Suppressor macrophage (primary cell): Measurements from ENCODE around the gene SERINC5.

Source experiments
- DNase-seq, 4 experiments: peaks; one replicate each; pipeline ENCODE4 v3.0.0-alpha.2; 2020 to 2022

SERINC5 gene

DNA sequence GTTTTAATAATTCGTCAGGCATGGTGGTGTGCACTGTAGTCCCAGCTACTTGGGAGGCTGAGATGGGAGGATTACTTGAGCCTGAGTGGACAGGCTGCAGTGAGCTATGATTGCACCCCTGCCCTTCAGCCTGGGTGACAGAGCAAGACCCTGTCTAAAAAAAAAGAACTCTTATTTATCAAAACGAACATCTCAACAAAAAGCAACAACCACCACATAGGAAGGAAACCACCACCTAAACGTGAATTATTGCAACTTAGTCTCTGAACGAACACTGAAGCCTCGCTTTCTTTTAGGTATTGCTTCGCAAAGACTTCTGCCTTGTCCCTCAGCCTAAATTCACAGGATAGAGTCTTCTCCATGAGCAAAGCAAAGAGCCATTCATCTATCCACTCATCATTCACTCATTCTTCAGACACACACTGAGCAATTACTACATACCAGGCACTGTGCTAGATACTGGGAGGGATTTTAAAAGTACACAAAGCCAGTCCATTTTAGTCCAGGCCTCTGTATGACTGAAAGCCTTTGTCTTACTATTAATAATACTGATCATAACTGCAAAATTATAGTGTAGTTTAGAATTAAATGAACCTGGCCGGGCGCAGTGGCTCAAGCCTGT, 163.3 kb downstream of the SERINC5 start:
- DNase-seq: no peak

DNA sequence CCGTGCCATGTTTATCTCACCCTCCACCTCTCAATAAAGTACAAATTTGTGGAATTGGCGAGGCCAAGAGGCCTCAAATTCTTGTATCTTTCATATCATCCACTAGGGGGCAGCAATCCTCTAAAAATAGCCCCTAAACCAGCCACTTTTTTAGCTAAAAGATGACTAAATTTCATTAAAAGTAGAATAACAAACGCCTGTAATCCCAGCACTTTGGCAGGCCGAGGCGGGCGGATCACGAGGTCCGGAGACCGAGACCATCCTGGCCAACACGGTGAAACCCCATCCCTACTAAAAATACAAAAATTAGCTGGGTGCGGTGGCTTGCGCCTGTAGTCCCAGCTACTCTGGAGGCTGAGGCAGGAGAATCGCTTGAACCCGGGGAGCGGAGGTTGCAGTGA, 164.1 kb downstream of the SERINC5 start:
- DNase-seq: peak; percentile 63 to 88 (median 76)

DNA sequence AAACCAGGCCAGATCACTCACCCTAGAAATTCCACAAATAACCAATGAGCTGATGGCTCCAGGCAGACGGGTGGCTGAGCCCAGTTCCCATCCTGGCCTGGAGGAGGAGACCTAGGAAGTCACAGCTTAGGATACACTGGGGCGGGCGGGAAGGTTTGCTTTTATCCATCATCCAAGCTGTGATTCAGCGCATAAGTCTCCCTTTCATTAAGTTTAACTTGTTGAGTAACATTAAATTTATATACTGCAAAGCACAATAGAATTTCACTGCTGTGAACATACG, 165.0 kb downstream of the SERINC5 start:
- no peak for DNase-seq

DNA sequence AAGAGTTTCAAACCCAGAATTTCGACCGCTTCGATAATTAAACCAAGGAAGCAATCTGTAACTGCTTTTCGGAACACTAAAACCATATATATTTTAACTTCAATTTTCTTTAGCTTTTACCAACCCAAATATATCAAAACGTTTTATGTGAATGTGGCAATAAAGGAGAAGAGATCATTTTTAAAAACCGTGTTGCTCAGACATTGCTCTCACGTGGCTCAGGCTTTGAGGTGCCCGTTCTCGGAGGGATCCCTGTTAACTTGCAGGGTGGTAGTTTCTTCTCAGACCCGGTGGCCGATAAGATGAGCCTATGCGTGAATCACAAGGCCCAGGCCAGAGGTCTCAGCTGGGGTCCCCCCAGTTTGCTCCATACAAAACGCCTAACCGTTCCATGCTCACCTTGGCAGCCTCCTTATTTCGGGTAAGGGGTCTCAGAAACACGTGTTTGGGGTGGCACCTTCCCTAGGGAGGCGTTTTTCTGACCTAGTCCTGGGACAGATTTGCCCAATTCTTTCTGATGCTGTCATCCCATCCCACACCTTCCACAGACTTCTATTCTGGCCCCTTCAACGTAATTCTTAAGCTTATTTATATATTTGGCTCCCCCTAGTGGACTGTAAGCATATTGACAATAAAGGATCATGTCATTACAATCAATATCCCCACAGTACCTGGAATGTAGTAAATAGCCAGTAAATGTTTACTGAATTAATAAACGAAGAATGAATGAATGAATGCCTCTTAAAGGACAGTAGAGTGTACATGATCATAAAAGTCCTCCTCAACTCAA, 172.6 kb downstream of the SERINC5 start:
- DNase-seq: peak; percentile 47 to 90 (median 70)

DNA sequence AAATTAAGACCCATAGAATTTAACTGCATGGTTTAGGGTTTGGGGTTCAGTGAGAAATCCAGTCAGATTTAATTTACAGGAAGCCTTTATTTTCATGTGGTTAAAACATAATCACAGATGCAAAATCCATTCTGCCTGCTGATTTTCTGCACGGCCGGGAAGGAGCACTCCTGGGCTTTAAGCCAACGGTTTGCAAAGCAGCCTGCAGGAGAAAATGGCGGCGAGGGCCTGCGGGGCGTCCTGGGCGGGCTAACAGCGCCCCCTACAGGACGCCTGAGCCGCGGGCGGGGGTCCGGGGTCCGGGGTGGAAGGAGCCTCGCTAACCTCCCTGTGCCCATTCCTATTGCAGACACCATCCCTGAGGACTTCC, 173.1 kb downstream of the SERINC5 start:
- peak; percentile 66 to 78 (median 70) for DNase-seq

DNA sequence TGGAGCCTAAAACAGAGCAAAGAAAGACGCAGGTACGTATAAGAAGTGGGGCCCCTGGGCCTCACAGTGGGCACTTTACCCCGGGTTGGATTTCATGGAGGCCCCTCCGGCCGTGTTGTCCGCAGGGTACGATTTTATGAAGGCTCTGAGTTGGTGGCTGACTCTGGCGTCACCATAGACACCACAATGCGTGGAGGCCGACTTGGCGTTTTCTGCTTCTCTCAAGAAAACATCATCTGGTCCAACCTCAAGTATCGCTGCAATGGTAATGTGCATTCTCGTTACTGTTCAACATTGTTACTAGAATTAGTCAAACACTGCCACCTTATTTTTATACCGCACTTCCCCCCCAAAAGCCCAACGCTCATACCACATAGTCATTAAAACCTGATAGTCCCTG, 173.6 kb downstream of the SERINC5 start:
- DNase-seq: no peak

DNA sequence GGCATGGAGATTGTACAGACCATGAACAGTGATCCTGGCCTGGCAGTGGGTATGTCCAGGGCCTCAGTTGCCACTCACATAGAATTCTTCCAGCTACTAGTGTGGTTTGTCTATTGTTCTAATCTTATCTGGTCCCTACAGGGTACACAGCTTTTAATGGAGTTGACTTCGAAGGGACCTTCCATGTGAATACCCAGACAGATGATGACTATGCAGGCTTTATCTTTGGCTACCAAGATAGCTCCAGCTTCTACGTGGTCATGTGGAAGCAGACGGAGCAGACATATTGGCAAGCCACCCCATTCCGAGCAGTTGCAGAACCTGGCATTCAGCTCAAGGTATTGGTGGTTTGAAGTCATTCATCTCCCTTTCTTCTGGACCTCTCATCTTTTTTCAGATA, 176.9 kb downstream of the SERINC5 start:
- no peak for DNase-seq

DNA sequence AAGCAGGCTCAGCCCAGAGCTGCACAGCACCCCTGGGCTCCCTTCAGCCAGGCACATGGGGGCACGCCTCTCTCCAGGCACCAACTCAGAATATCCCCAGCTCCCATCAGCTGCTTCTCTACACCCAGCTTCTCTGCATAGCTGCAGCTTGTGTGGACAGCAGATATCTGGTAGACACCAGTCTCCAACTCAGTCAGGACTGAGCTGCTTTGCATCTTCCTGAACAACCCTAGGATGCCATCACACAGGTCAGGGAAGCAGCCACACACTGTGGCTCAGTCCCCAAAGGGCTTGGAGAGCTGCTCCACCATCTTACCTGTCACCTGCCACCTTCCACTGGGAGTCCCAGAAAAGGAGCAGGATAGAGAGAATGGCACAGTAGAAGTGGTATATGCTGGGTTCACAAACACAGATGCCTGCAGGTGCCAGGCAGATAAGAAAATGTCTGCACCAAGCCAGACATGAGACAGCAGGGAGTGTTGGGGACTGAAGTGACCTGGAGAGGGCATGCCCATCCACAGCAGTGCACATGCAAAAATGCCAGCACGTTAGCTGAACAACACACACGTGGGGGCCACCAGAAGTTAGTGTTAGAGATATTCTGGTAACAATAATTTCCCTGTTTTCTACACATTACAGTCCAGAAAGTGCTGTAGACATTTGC, 178.7 kb downstream of the SERINC5 start:
- DNase-seq: no peak

DNA sequence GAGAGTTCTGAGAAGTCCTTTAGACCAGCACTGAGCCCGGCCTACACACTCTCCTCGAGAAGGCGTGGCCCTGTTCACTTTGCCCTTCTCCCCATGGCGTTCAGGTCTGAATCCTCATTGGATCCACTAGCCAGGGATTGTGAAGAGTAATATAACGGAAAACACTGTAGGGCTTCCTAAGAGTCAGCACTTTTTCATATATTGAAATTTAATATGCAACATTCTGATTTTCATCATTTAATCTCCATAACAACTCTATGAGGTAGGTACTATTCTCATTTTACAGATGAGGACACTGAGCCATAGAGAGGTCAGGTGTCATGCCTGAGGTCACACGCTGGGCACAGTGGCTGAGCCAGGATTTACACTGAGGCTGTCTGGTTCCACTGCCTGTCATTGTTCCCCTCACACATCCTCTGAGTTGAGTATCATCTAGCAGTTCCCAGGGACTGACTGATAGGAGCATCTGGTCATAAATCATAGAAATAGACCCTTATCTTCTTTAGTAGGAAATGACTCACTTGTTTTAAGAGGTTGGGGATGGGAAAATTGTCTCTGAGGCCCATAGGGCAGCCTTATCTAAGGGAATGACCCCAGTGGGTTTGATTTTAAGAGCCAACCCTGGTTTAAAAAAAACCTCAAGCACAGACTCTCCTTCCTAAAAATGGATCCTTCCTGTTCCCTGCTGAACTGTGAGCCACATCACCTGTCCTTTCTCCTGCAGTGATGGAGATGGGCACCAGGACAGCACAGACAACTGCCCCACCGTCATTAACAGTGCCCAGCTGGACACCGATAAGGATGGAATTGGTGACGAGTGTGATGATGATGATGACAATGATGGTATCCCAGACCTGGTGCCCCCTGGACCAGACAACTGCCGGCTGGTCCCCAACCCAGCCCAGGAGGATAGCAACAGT, 179.5 kb downstream of the SERINC5 start:
- DNase-seq: no peak

DNA sequence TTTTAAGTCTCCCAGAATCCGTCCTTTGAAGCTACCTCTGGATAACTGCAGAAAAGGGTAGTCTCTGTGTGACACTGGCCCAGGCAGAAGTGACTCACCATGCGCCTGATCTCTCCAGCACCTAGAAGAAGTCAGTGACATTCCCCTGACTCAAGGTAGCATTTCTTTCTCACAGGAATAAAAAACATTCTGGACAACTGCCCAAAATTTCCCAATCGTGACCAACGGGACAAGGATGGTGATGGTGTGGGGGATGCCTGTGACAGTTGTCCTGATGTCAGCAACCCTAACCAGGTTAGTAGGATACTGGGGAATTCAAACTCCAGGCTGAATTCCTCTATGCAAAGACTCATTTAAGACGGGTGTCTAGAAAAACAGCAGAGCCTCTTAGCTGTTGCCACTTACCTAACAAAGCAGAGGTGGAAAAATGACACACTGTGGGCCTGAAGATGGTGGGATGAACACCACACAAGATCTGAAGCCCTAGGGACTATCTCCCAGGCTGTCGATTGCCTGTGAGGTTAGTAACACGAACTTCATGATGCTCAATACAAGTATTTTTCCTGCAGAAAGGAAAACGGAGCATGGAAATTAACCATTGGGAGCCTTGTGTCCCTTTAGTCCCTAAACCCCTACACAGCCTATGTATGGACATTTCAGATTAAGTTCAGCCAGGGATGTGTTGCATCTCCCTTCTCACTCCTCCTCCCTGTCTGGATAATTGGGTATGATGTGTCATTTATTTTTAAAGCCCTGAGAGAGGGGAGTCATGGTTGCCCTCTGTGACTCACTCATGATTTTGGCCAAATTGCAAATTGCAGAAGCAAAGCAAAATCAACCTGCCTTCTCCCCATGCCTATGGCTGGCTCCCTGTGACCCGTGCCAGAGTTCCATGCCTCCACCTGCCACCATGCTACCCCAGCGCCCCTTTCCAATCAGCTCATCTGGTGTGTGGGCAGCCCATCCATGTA, 183.5 kb downstream of the SERINC5 start:
- no peak for DNase-seq

DNA sequence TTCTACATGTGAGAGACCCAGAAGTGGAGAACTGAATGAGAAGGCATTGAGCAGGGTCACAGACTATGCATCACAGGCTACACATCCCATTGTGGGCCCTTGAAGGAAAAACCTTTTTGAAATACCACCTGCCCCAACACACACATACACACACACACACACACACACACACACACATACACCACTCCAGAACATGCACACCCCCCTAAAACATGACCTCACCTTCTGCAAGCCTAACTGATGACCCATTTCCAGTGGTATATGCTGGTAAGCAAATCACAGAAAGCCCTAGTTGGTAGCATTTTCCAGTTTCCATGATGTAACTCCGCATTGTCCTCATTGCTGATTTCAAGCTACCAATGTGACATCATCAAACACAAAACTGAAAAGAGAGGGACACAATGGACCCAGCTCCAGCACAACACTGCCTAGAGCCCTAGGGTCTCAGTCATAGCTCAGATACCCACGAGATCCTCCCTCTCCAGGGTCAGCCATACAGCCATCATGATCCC, 184.3 kb downstream of the SERINC5 start:
- no peak for DNase-seq

DNA sequence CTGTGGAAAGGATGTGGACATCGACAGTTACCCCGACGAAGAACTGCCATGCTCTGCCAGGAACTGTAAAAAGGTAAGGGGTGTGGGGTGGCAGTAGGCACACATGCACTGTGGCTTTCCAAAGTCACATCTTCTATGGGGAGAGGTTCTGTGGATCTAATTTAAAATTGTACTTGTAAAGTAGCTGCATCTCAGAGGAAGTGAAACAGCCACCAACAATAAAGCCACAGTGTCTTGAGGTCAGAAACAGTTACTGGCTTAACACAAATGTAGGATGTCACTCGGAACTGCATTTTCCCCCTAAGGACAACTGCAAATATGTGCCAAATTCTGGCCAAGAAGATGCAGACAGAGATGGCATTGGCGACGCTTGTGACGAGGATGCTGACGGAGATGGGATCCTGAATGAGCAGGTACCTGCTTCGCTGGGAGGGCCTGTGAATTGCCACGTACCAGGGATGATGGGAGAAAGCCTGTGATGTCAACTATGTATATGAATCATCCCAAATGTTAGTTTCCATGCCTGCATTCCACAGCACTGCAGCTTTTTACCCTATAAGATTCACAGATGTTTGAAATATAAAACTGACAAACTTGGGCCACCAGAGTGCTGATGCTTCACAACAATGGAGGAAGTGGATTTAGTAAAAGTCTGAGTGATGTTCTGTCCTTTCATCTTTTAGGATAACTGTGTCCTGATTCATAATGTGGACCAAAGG, 185.4 kb downstream of the SERINC5 start:
- peak in 3 of 4 experiments; percentile 15 to 31 (median 26) for DNase-seq

DNA sequence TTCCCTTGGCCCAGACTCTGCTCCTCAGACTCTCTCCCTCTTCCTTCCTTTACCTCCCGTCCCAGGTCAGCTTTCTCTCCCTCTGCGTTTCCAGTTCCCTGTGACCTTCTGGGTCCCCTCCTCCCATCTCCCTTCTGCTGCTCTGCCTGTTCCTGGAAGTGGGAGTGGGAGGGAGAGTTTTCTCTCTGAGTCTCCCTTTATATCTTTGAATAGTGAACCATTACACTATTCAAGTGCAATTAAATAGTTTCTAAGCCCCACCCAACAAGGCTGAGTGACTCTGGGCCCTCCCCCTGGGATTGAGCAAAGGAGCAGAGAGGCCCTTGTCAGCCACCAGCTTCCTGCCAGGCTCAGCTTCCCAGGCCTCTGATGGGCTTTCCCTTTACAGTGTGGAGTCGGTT, 185.9 kb downstream of the SERINC5 start:
- DNase-seq: peak in 3 of 4 experiments; percentile 13 to 40 (median 17)

DNA sequence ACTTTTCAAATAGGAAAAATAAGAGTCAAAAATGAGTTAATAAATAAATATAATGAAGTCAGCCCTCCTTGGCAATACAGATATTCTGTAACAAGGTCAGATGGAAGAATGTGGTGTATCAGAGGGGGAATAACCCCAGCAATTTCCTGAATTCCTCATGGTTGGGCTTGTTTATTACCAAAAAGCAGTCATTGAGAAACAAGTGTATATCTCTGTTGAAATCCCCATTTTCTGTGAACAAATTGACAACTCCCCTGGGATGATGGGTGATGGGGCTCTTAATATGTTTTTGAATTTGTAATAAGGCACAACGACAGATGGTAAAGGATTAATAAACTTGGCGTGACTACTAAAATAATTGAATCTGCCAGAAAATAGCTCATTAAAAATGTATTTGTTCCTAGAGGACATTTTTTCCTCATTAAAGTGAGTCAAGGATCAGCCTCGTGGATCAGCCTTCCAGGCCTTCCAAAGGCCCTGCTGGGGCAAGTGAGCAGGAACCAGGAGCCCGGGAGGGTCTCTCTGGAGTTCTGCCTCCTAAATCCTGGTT, 186.5 kb downstream of the SERINC5 start:
- DNase-seq: peak in 1 of 4 experiments; percentile 23

DNA sequence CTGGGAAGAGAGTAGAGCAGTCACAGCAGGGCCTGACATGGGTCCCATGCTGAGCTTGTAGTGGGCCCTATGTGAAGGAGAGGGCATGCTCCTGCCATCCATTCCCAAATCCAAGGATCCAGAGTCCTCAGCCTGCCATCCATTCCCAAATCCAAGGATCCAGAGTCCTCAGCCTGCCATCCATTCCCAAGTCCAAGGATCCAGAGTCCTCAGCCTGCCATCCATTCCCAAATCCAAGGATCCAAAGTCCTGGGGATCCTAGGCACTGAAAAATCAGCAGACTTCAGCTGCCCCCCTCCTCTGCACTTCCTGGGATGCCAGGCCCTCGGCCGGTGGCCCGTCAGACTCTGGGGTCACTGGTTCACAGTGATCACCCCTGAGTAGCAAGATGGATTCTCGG, 187.1 kb downstream of the SERINC5 start:
- no peak for DNase-seq

DNA sequence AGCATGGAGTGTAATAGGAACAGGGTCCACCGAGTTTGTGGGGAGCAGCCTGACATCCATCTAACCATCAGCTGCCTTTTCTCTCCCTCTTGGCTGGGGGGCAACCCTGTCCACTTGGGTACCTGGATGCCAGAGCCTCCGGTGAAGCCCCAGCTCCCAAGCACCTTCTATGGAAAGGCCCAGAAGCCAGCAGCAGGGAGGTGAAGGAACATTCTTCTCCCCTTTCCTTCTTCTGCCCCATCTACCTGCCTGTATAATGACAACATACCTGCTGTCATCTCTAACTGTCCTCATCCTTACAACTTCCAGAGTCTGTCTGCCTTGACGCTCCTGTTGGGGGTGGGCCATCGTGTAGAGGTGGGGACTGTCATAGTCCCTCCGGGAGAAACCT, 187.6 kb downstream of the SERINC5 start:
- no peak for DNase-seq

DNA sequence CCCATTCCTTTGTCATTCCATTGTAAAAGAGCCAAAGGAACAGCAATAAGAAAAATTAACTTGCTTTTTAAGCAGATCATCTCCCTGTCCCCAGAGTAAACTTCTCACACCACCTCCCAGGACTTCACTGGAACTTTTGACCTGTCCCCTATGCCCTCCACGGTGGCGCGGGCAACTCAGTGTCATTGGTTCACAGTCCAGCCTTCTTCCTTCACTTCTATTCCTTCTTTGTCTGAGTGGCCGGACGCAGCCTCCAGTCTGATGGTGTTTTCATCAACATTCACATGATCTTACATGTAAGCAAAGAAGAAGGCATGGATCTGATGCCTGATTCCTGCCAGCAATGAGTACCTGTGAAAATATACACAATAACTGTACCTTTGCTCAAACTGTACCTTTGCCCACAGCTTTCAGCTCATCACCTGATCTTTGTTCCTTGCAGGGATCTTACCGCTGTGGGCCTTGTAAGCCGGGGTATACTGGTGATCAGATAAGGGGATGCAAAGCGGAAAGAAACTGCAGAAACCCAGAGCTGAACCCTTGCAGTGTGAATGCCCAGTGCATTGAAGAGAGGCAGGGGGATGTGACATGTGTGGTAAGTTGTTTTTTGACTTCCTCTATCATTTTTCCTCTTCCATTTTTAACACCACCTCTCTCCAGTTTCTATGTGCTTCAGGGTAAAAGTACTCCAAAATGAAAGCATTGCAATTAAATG, 188.2 kb downstream of the SERINC5 start:
- DNase-seq: peak in 1 of 4 experiments; percentile 4

DNA sequence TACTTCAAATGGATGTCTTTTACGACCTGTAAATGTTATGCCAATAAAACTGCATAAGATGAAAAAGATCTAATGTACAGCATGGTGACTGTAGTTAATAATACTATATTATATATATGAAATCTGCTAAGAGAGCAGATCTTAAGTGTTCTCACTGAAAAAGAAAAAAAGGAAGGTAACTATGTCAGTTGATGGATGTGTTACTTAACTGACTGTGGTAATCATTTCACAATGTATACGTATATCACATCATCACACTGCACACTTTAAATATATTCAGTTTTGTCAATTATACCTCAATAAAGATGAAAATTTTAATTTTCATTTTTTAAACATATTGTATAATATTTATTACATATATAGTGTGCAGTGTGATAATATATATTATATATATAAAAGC, 188.8 kb downstream of the SERINC5 start:
- peak in 2 of 4 experiments; percentile 49 to 53 for DNase-seq

DNA sequence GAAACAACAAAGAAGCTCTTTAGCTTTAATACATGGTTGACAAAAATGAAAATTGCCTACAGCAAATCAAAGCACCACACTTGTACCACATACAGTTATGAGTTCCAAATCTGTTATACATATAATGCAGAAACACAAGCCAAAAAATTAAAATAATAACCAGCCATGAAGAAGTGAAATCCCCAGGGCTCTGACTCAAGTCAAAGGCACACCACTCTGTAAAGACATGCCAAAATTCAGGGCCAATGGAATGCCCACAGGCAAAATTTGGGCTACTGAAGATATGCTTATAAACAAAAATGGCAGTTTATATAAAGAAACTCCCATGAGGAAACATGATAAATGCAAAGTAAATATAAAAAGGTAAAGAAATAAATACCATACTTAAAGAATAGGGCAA, 191.7 kb downstream of the SERINC5 start:
- DNase-seq: no peak
